Activated CD4-positive, alpha-beta memory T cell treated with anti-CD3 and anti-CD28 coated beads, Interleukin-2, amount 10 ng/mL, durations not matched to agents 7 days and 5 days (primary cell): ENCODE results near the gene MARCKSL1. TPM values are rescaled to one million over a fixed set of nuclear protein-coding genes. Genes with fewer than 3 reads are reported as not detected.

ENCODE experiments used
- CTCF ChIA-PET: fragments of 350-600 bp; sonication (Branson Sonifier 250); formaldehyde crosslinking; loops from one replicate; lab custom pipeline; 2021; ENCODE audit warnings: antibody characterized with exemption, inconsistent platforms; lab: Charles Lee
- POLR2A ChIA-PET: fragments of 350-600 bp; sonication (Branson Sonifier 250); formaldehyde crosslinking; loops from one replicate; lab custom pipeline; 2021; ENCODE audit warnings: antibody characterized with exemption; lab: Charles Lee
- DNase-seq: peaks from one replicate; pipeline ENCODE4 v3.0.0-alpha.2; 2020
- H3K27ac Mint-ChIP-seq: one replicate; pipeline ENCODE4 v1.8.0; 2021; ENCODE audit warnings: mild to moderate bottlenecking, mixed read lengths
- H3K27me3 Mint-ChIP-seq: one replicate; pipeline ENCODE4 v1.8.0; 2021; ENCODE audit warnings: mixed read lengths
- H3K36me3 Mint-ChIP-seq: one replicate; pipeline ENCODE4 v1.8.0; 2021; ENCODE audit warnings: low read depth, mixed read lengths
- H3K4me1 Mint-ChIP-seq: one replicate; pipeline ENCODE4 v1.8.0; 2021; ENCODE audit warnings: mixed read lengths
- H3K4me3 Mint-ChIP-seq: one replicate; pipeline ENCODE4 v1.8.0; 2021; ENCODE audit warnings: mild to moderate bottlenecking, mixed read lengths
- H3K9me3 Mint-ChIP-seq: one replicate; pipeline ENCODE4 v1.8.0; 2021; ENCODE audit warnings: mixed read lengths
- total RNA-seq, 2 experiments: library from RNA; stranded (reverse); gene quantifications; one replicate each; pipeline ENCODE4 v1.2.3, GENCODE V29; 2021

Gene MARCKSL1
- 10 to 100 TPM; 26.4 to 27.9 TPM for total RNA-seq

- Mint-ChIP-seq H3K4me1 (peaks cover 37% of the 10 kb centered on the region), H3K9me3 (no peaks in the 10 kb centered on the region), H3K27me3 (peaks cover 13% of the 10 kb centered on the region), H3K36me3 (peaks cover 36% of the 10 kb centered on the region), H3K4me3 (peak within 1 kb of the TSS; percentile 79), H3K27ac (peak within 1 kb of the TSS; percentile 13)
- CTCF ChIA-PET: interaction anchor here (0.5 to 2.2 kb wide), 21 partner anchors 9 to 228 kb away, joined by 3 to 16 read pairs (median 4); partner anchors contain the start of genes BSDC1 and KPNA6
- POLR2A ChIA-PET: interaction anchor here (0.6 to 3.4 kb wide), 24 partner anchors 10 to 481 kb away, joined by 3 to 41 read pairs (median 4); partner anchors contain the start of genes BSDC1, HDAC1, IQCC and LCK
- peak; percentile 82 for DNase-seq
These were observed at the start of gene MARCKSL1 for GRCh38 chr1:32335790-32336590. Gene MARCKSL1 (minus strand): TSS chr1:32336233. CDS start chr1:32336033, 200 bp downstream.

- Mint-ChIP-seq H3K4me3 (no peak overlapping the region), H3K27ac (no peak overlapping the region), H3K27me3 (no peaks in the 10 kb centered on the region), H3K36me3 (peaks cover 56% of the 10 kb centered on the region), H3K9me3 (no peaks in the 10 kb centered on the region), H3K4me1 (no peaks in the 10 kb centered on the region)
- no peak for DNase-seq
- CTCF ChIA-PET: interaction anchor here (1.0 kb wide), 1 partner anchor 21 kb away, joined by 3 read pairs; no protein-coding TSS in a partner anchor
- POLR2A ChIA-PET: no interaction called here
These were observed 44.0 kb upstream of the MARCKSL1 start for GRCh38 chr1:32380057-32380456.

- ChIA-PET CTCF (interaction anchor here (0.9 to 1.6 kb wide), 2 partner anchors 23 to 161 kb away, joined by 3 to 7 read pairs; no protein-coding TSS in a partner anchor), POLR2A (no interaction called here)
- no peaks in the 10 kb centered on the region for H3K27me3 Mint-ChIP-seq
- H3K4me1 Mint-ChIP-seq: peaks cover 6% of the 10 kb centered on the region
- H3K36me3 Mint-ChIP-seq: peaks cover 67% of the 10 kb centered on the region
- H3K4me3 Mint-ChIP-seq: no peak overlapping the region
- H3K27ac Mint-ChIP-seq: no peak overlapping the region
- no peaks in the 10 kb centered on the region for H3K9me3 Mint-ChIP-seq
- DNase-seq: no peak
These were observed 41.6 kb upstream of the MARCKSL1 start for GRCh38 chr1:32377541-32378220.

GRCh38 chr1:32376199-32376598 is 40.2 kb upstream of the MARCKSL1 start:
- no peaks in the 10 kb centered on the region for H3K27me3 Mint-ChIP-seq
- no peak overlapping the region for H3K27ac Mint-ChIP-seq
- H3K36me3 Mint-ChIP-seq: peaks cover 63% of the 10 kb centered on the region
- ChIA-PET CTCF (interaction anchor here (1.6 kb wide), 1 partner anchor 160 kb away, joined by 7 read pairs; no protein-coding TSS in a partner anchor), POLR2A (no interaction called here)
- peaks cover 18% of the 10 kb centered on the region for H3K4me1 Mint-ChIP-seq
- H3K4me3 Mint-ChIP-seq: no peak overlapping the region
- H3K9me3 Mint-ChIP-seq: no peaks in the 10 kb centered on the region
- DNase-seq: no peak

GRCh38 chr1:32373996-32374592 is 38.1 kb upstream of the MARCKSL1 start:
- CTCF ChIA-PET: interaction anchor here (1.1 kb wide), 1 partner anchor 22 kb away, joined by 3 read pairs; no protein-coding TSS in a partner anchor
- Mint-ChIP-seq H3K4me3 (no peak overlapping the region), H3K4me1 (peaks cover 18% of the 10 kb centered on the region), H3K27me3 (no peaks in the 10 kb centered on the region), H3K36me3 (peaks cover 59% of the 10 kb centered on the region), H3K9me3 (no peaks in the 10 kb centered on the region), H3K27ac (no peak overlapping the region)
- DNase-seq: no peak
- POLR2A ChIA-PET: no interaction called here

- Mint-ChIP-seq H3K4me3 (no peak overlapping the region), H3K36me3 (peaks cover 51% of the 10 kb centered on the region), H3K27ac (peak overlapping the region; percentile 33), H3K4me1 (peaks cover 18% of the 10 kb centered on the region), H3K9me3 (no peaks in the 10 kb centered on the region), H3K27me3 (no peaks in the 10 kb centered on the region)
- peak; percentile 74 for DNase-seq
- CTCF ChIA-PET: interaction anchor here (0.6 to 2.2 kb wide), 14 partner anchors 12 to 222 kb away, joined by 3 to 36 read pairs (median 4); partner anchors contain the start of genes CCDC28B, IQCC and MARCKSL1
- POLR2A ChIA-PET: interaction anchor here (0.6 to 1.8 kb wide), 17 partner anchors 12 to 319 kb away, joined by 3 to 11 read pairs (median 4); partner anchors contain the start of genes BSDC1, HDAC1, LCK and MARCKSL1
These were observed 36.2 kb upstream of the MARCKSL1 start for GRCh38 chr1:32372149-32372756.

GRCh38 chr1:32367912-32368635 is 32.0 kb upstream of the MARCKSL1 start:
- POLR2A ChIA-PET: no interaction called here

GRCh38 chr1:32365445-32365844 is 29.4 kb upstream of the MARCKSL1 start:
- peaks cover 7% of the 10 kb centered on the region for H3K27me3 Mint-ChIP-seq
- ChIA-PET POLR2A (no interaction called here), CTCF (no interaction called here)
- H3K4me1 Mint-ChIP-seq: peaks cover 6% of the 10 kb centered on the region
- H3K27ac Mint-ChIP-seq: no peak overlapping the region
- no peak overlapping the region for H3K4me3 Mint-ChIP-seq
- DNase-seq: no peak
- H3K36me3 Mint-ChIP-seq: peaks cover 34% of the 10 kb centered on the region
- no peaks in the 10 kb centered on the region for H3K9me3 Mint-ChIP-seq

More at GRCh38 chr1:32367912-32368635, 32.0 kb upstream of the MARCKSL1 start:
- Mint-ChIP-seq H3K36me3 (peaks cover 29% of the 10 kb centered on the region), H3K4me3 (no peak overlapping the region), H3K9me3 (no peaks in the 10 kb centered on the region), H3K27ac (no peak overlapping the region), H3K4me1 (peaks cover 15% of the 10 kb centered on the region), H3K27me3 (no peaks in the 10 kb centered on the region)
- no peak for DNase-seq
- CTCF ChIA-PET: interaction anchor here (0.6 to 1.5 kb wide), 2 partner anchors 14 to 33 kb away, joined by 3 read pairs; no protein-coding TSS in a partner anchor

- Mint-ChIP-seq H3K4me1 (peaks cover 9% of the 10 kb centered on the region), H3K27ac (no peak overlapping the region), H3K4me3 (no peak overlapping the region), H3K27me3 (peaks cover 7% of the 10 kb centered on the region), H3K9me3 (no peaks in the 10 kb centered on the region), H3K36me3 (peaks cover 34% of the 10 kb centered on the region)
- DNase-seq: no peak
- POLR2A ChIA-PET: no interaction called here
- CTCF ChIA-PET: no interaction called here
These were observed 28.8 kb upstream of the MARCKSL1 start for GRCh38 chr1:32364836-32365235.

GRCh38 chr1:32363713-32364112 is 27.7 kb upstream of the MARCKSL1 start:
- Mint-ChIP-seq H3K9me3 (no peaks in the 10 kb centered on the region), H3K4me3 (no peak overlapping the region), H3K36me3 (peaks cover 25% of the 10 kb centered on the region), H3K27ac (no peak overlapping the region), H3K4me1 (peaks cover 14% of the 10 kb centered on the region), H3K27me3 (peaks cover 7% of the 10 kb centered on the region)
- ChIA-PET CTCF (interaction anchor here (0.6 kb wide), 1 partner anchor 234 kb away, joined by 3 read pairs; no protein-coding TSS in a partner anchor), POLR2A (interaction anchor here (1.1 kb wide), 1 partner anchor 9 kb away, joined by 4 read pairs; no protein-coding TSS in a partner anchor)
- DNase-seq: no peak

- CTCF ChIA-PET: no interaction called here
- POLR2A ChIA-PET: interaction anchor here (1.0 to 1.1 kb wide), 2 partner anchors 8 to 27 kb away, joined by 3 to 4 read pairs; partner anchors contain the start of gene MARCKSL1
- Mint-ChIP-seq H3K27ac (no peak within 1 kb of the TSS), H3K9me3 (no peaks in the 10 kb centered on the region), H3K4me3 (no peak within 1 kb of the TSS), H3K27me3 (peaks cover 7% of the 10 kb centered on the region), H3K4me1 (peaks cover 14% of the 10 kb centered on the region), H3K36me3 (peaks cover 21% of the 10 kb centered on the region)
- no peak for DNase-seq
These were observed 26.7 kb upstream of the MARCKSL1 start, which contains the start of the genes FAM229A and TSSK3 for GRCh38 chr1:32362474-32363313. Gene FAM229A (minus strand): TSS chr1:32362485. CDS start chr1:32362091, 394 bp downstream. Gene TSSK3 (plus strand): TSS chr1:32362539. CDS start chr1:32362702, 163 bp downstream.
